ENCODE measurements around the gene NUDT3.

GRCh38 chr6:34304164-34304563 lies 88.3 kb downstream of the NUDT3 start:
- no peak for TF ChIP-seq CTCF (IDR thresholded peaks at IDR 0.05; ENCODE audit: low read depth, low read length)
- TF ChIP-seq EZH2phosphoT487 (IDR thresholded peaks at IDR 0.05; ENCODE audit: low read depth), result no peak

Measured in OCI-LY3 (cell line).